Neural progenitor cell (in vitro differentiated cells): ENCODE measurements around the gene RAB3A.

Experiments
- EZH2 ChIP-seq: fragments of 200-600 bp; sonication (generic); IDR thresholded peaks from 2 replicates; pipeline ENCODE4 v1.6.1; 2017; ENCODE audit warnings: antibody characterized with exemption, mild to moderate bottlenecking, moderate library complexity
- EZH2phosphoT487 ChIP-seq: fragments of 200-600 bp; sonication (generic); IDR thresholded peaks from 2 replicates; pipeline ENCODE4 v1.6.1; 2017; ENCODE audit warnings: antibody characterized with exemption
- TF ChIP-seq, protein P1 (sequence below): fragments of 200-600 bp; sonication (generic); IDR thresholded peaks from 2 replicates; pipeline ENCODE4 v1.5.1; 2017; ENCODE audit warnings: antibody characterized with exemption, mild to moderate bottlenecking

DNA sequence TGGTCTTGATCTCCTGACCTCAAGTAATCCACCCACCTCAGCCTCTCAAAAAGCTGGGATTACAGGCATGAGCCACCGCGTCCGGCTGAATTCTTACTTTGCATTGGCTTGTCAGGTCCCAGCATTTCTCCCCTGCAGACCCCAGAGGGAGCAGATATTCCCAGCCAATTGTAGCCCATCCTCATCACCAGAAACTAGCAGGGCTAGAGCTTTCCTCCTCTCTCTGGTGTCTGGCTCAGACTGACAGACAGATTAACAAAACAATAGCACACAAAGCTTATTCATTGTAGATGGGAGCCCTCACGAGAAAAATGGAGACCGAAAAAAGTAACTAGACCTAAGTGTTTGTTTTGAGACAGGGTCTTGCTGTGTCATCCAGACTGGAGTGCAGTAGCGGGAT, 18.3 kb downstream of the RAB3A start:
- TF ChIP-seq, protein P1, sequence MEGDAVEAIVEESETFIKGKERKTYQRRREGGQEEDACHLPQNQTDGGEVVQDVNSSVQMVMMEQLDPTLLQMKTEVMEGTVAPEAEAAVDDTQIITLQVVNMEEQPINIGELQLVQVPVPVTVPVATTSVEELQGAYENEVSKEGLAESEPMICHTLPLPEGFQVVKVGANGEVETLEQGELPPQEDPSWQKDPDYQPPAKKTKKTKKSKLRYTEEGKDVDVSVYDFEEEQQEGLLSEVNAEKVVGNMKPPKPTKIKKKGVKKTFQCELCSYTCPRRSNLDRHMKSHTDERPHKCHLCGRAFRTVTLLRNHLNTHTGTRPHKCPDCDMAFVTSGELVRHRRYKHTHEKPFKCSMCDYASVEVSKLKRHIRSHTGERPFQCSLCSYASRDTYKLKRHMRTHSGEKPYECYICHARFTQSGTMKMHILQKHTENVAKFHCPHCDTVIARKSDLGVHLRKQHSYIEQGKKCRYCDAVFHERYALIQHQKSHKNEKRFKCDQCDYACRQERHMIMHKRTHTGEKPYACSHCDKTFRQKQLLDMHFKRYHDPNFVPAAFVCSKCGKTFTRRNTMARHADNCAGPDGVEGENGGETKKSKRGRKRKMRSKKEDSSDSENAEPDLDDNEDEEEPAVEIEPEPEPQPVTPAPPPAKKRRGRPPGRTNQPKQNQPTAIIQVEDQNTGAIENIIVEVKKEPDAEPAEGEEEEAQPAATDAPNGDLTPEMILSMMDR, result no peak
- TF ChIP-seq EZH2, result no peak
- no peak for TF ChIP-seq EZH2phosphoT487
